Bronchial epithelial cell (primary cell): ENCODE data around the gene CTNND2. TPM values are rescaled to one million over a fixed set of nuclear protein-coding genes. Genes with fewer than 3 reads are reported as not detected.

Experiments
- DNase-seq: peaks from one replicate; pipeline ENCODE4 v3.0.0-alpha.2; 2010; ENCODE audit warnings: low read depth
- FAIRE-seq: peaks from 2 replicates; lab custom pipeline; 2011; peaks lifted over from hg19 to GRCh38; lab: Jason Lieb, UNC
- H3K27me3 ChIP-seq: 2 replicates; pipeline ENCODE4 v1.5.1; 2011; ENCODE audit warnings: low read length; ENCODE audit not compliant: control insufficient read depth, insufficient read depth
- H3K36me3 ChIP-seq: 2 replicates; pipeline ENCODE4 v1.5.1; 2011; ENCODE audit warnings: low read length; ENCODE audit not compliant: control insufficient read depth, insufficient read depth
- H3K4me3 ChIP-seq: 2 replicates; pipeline ENCODE4 v1.5.1; 2011; ENCODE audit warnings: mild to moderate bottlenecking, low read depth, low read length, control low read depth
- CTCF ChIP-seq: IDR thresholded peaks from 2 replicates; pipeline ENCODE4 v1.5.1; 2011; ENCODE audit warnings: mild to moderate bottlenecking, moderate library complexity, low read length, control low read depth, inconsistent platforms; ENCODE audit not compliant: insufficient read depth, severe bottlenecking
- total RNA-seq: library from RNA; depleted of rRNA; stranded (reverse); fragments of >200 nt; gene quantifications from 2 replicates; pipeline ENCODE4 v1.2.1, GENCODE V29; 2014

CTNND2 gene
- total RNA-seq, 1 donor from 2014 or later, result not detected

DNA sequence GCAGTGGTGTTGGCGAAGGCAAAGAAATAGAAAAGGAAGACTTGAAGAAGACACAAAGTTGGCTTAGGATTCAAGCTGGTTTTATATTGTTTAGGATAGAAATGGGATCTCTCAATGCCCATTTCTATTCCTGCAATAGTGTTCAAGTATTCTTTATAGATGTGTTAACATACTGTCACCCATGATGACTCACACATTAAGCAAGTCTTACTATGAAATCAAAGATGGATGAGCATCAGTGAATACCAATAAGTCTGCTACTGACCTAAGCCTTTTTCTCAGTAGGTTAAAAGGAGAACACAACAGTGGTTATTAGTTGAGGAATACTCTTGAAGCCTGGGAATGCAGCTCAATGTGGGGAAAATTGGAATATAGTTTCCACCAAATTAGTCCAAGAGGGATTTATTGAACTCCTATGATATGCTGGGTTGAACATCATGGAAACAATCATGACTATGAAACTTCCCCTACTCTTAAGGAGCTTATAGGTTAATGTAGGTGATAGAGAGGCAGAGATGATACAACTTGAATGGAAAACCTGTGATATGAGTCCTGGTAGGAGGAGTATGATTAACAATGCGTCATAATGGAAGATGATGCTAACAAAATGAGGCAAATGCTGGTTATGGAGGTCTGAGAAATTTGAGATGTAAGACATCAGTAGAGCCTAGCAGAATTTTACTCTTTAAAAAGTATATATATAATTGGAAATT lies 726.1 kb downstream of the CTNND2 start:
- no peak for TF ChIP-seq CTCF
- peak; percentile 37 for DNase-seq
- no peak overlapping the region for H3K4me3 ChIP-seq
- no peaks in the 10 kb centered on the region for H3K27me3 ChIP-seq
- FAIRE-seq, result no peak
- H3K36me3 ChIP-seq, result no peaks in the 10 kb centered on the region

DNA sequence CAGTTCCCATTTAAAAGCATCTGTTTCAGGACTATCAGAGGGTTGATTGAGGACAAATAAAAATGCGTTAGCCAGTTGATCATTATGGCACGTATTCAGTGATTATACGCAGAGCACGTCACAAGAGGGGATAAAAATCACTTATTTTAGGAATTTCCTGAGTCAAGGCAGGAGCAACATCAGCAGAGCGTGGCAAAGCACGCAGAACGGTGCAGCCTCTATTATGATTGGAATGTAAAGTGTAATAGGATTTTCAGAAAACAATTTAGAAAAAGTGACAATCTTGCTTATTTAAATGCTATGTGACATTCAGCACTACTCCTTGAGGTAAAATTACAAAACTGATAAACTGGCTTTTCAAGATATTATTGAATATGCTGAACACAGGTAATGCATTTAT lies 729.7 kb downstream of the CTNND2 start:
- FAIRE-seq, result no peak
- TF ChIP-seq CTCF, result no peak
- Histone ChIP-seq H3K36me3 (no peaks in the 10 kb centered on the region), H3K27me3 (no peaks in the 10 kb centered on the region), H3K4me3 (no peak overlapping the region)
- DNase-seq, result no peak

- H3K27me3 ChIP-seq, result no peaks in the 10 kb centered on the region
- TF ChIP-seq CTCF, result no peak
- DNase-seq (no peak), FAIRE-seq (no peak)
- no peak overlapping the region for H3K4me3 ChIP-seq
- no peaks in the 10 kb centered on the region for H3K36me3 ChIP-seq
Observed at GRCh38 chr5:11172484-11172883, 731.8 kb downstream of the CTNND2 start.

- no peak for TF ChIP-seq CTCF
- DNase-seq (no peak), FAIRE-seq (no peak)
- no peaks in the 10 kb centered on the region for H3K27me3 ChIP-seq
- no peak overlapping the region for H3K4me3 ChIP-seq
- H3K36me3 ChIP-seq, result no peaks in the 10 kb centered on the region
Observed at GRCh38 chr5:11171236-11171635, 733.0 kb downstream of the CTNND2 start.

GRCh38 chr5:11166923-11167322 lies 737.3 kb downstream of the CTNND2 start:
- H3K4me3 ChIP-seq, result no peak overlapping the region
- no peaks in the 10 kb centered on the region for H3K36me3 ChIP-seq
- no peak for DNase-seq
- no peaks in the 10 kb centered on the region for H3K27me3 ChIP-seq
- no peak for TF ChIP-seq CTCF
- no peak for FAIRE-seq
